Kidney (tissue), 14 donors: Measurements from ENCODE around the gene MAPK7. TPM values are rescaled to one million over a fixed set of nuclear protein-coding genes. Genes with fewer than 3 reads are reported as not detected.

ENCODE experiments used
- DNase-seq, 5 donors: peaks; one replicate each; pipeline ENCODE4 v3.0.0-alpha.2; 2013 to 2020
- FAIRE-seq: peaks from 2 replicates; lab custom pipeline; 2012; peaks lifted over from hg19 to GRCh38; lab: Jason Lieb, UNC
- H3K27ac ChIP-seq, 2 donors: one replicate each; pipeline ENCODE4 v1.7.0; 2013; ENCODE audit warnings: low read depth in 2 of 2, low read length in 2 of 2, inconsistent platforms in 1 of 2
- H3K27me3 ChIP-seq: one replicate; pipeline ENCODE4 v1.7.1; 2013; ENCODE audit warnings: low read length, inconsistent platforms; ENCODE audit not compliant: control insufficient read depth, insufficient read depth
- H3K36me3 ChIP-seq, 3 donors: one replicate each; pipeline versions ENCODE4 v1.7.0 to v1.7.1; 2013; ENCODE audit warnings: low read length in 3 of 3, control low read depth in 1 of 3, inconsistent platforms in 1 of 3; ENCODE audit not compliant: insufficient read depth in 3 of 3, control insufficient read depth in 2 of 3
- H3K4me1 ChIP-seq, 3 donors: one replicate each; pipeline versions ENCODE4 v1.7.0 to v1.7.1; 2013; ENCODE audit warnings: low read length in 3 of 3, inconsistent platforms in 1 of 3, low read depth in 1 of 3; ENCODE audit not compliant: control insufficient read depth in 2 of 3, insufficient read depth in 2 of 3
- H3K4me3 ChIP-seq, 3 donors: one replicate each; pipeline versions ENCODE4 v1.7.0 to v1.8.1; 2013; ENCODE audit warnings: low read length in 3 of 3, control low read depth in 1 of 3, inconsistent platforms in 1 of 3
- H3K9ac ChIP-seq, 3 donors: one replicate each; pipeline versions ENCODE4 v1.7.0 to v1.7.1; 2013; ENCODE audit warnings: low read length in 3 of 3, control low read depth in 1 of 3, inconsistent platforms in 1 of 3
- H3K9me3 ChIP-seq, 3 donors: one replicate each; pipeline versions ENCODE4 v1.7.0 to v1.7.1; 2013; ENCODE audit warnings: low read length in 3 of 3, control low read depth in 1 of 3, inconsistent platforms in 1 of 3; ENCODE audit not compliant: control insufficient read depth in 2 of 3, insufficient read depth in 1 of 3
- intact Hi-C: fragments of 100-400 bp; cut with DNase I; formaldehyde crosslinking; loops from one replicate; pipeline ENCODE4 v1.11.1; 2022
- polyA plus RNA-seq: library from polyadenylated mRNA; stranded (reverse); fragments of 350-450 nt; fragmentation: Illumina TruSeq; extraction: RNeasy Lipid Tissue Mini Kit (QIAGEN cat#74804); gene quantifications from one replicate; pipeline ENCODE4 v1.2.3, GENCODE V29; 2014; ENCODE audit warnings: low read depth, low replicate concordance; ENCODE audit not compliant: insufficient read depth
- total RNA-seq: library from RNA; stranded (reverse); fragmentation: NEBNext Ultra II Directional; extraction: Animal tissue kit (Norgen Biotek cat#: 25700); gene quantifications from one replicate; pipeline ENCODE4 v1.2.1, GENCODE V29; 2021
- TF ChIP-seq, protein P1 (sequence below): IDR thresholded peaks from 3 replicates; pipeline ENCODE4 v1.5.1; 2012; ENCODE audit warnings: mild to moderate bottlenecking, moderate library complexity, borderline replicate concordance; ENCODE audit not compliant: insufficient read depth; ENCODE audit errors: extremely low read depth
- donor health status: control.
- donor health status: control.
- donor health status: control.
- donor health status: control.
- donor health status: control.
- donor health status: DM: yes; HTN: yes; CAD: no.
- donor health status: Normal renal cell carcinoma (clear cell type).

Gene MAPK7
- total and polyA plus RNA-seq, 2 donors from 2014 or later: 7.1 to 36.7 TPM

DNA sequence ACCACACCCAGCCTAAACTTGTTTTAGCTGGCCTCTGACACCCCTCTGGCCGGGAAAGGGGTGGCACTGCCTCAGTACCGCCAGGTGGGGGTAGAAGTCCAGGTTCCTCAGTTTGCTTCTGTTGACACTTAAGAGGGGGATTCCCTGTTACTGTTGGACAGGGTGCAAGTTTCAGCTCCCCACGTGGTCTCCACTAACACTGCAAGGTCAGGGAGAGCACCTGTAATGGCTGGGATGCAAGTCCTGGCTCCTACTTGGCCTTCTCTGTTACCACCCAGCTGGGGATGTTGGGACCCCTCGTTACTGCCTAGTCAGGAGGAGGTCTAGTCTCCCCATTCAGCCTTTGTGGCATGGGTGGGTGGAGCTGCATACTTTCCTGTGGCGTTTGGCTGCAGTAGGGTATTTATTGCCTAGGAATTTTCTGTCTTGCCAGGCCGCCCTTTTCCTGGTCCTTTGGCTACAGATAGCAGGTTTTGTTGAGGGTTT, 19.3 kb downstream of the MAPK7 start:
- Histone ChIP-seq H3K9me3 (no peaks in the 10 kb centered on the region), H3K27ac (no peak overlapping the region), H3K36me3 (no peaks in the 10 kb centered on the region), H3K9ac (no peak overlapping the region), H3K4me3 (no peak overlapping the region), H3K27me3 (no peaks in the 10 kb centered on the region), H3K4me1 (peaks cover 0 to 5% (median 0%) of the 10 kb centered on the region in 3 donors)
- TF ChIP-seq, protein P1, sequence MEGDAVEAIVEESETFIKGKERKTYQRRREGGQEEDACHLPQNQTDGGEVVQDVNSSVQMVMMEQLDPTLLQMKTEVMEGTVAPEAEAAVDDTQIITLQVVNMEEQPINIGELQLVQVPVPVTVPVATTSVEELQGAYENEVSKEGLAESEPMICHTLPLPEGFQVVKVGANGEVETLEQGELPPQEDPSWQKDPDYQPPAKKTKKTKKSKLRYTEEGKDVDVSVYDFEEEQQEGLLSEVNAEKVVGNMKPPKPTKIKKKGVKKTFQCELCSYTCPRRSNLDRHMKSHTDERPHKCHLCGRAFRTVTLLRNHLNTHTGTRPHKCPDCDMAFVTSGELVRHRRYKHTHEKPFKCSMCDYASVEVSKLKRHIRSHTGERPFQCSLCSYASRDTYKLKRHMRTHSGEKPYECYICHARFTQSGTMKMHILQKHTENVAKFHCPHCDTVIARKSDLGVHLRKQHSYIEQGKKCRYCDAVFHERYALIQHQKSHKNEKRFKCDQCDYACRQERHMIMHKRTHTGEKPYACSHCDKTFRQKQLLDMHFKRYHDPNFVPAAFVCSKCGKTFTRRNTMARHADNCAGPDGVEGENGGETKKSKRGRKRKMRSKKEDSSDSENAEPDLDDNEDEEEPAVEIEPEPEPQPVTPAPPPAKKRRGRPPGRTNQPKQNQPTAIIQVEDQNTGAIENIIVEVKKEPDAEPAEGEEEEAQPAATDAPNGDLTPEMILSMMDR: no peak
- FAIRE-seq: no peak
- DNase-seq: peak in 2 of 5 donors; percentile 36 to 57
- intact Hi-C loops: no loop called here

DNA sequence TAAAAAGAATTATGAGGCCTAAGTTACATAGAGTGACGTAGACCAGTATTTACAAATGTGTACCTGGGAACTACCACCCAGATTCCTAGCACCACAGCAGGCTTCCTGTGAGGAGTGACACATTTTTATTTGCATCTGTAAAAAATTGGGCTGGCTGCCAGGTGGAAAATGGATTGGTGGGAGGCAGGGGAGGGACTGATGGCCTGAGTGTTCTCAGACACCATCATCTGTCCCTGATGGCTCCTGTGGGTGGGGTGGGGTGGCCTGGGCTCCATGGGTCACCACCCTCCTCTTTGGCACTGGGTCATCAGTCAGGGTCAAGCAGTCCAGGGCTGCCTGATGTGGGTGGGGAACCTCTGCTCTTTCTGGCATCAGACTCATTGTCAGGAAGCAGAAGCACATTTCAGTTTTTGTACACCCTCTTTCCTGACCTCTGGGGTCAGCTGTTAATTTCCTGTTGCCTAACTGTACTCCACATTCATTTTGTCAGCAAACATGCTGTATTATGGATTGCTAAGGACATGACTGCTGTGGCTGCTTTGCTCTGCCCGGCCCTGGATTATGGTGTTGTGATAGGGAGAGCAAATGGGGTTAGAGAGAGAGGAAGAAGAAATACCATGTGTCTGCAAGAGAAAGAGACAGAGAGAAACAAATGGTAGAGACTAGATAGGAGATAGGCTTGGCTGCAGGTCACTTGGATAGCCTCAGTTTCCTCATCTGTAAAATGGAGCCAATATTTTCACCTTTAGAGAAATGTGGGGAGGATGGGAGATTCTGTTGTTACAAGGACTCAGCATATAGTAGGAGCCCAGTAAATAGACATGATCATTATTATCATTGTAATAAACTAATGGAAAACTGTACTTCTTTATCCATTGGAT, 20.2 kb downstream of the MAPK7 start:
- intact Hi-C loops: no loop called here
- TF ChIP-seq, protein P1: no peak

DNA sequence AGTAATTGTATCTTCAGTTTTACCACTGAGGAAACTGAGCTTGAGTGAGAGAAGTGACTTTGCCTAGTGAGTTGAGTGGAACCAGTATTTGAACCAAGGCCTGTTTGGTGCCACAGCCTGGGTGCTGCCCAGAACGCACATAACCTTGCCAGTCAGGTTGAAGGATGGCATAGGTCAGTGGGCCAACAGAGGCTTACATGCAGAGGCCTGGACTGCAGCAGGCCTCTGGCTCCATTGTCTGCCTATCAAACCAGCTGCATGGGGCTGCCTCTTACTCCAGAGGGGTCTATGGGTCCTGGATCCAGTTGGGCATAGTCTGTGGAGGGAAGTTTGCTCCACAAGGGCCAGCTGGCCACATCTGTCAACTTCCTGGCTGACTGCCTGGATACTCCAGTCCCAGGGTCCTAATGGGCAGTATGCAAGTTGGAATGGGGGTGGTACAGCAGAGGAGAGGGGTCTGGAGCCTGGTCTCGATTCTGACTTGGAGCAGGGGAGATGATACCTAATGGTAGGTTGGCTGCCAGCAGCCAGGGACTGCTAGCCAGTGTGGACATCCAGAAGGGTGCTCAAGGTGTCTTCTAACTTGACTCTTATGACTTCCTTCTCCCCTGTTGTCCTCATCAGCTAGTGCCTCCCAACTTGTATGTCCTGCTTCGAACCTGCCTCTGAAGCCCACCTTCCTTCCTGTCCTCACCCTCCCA, 21.6 kb downstream of the MAPK7 start:
- Histone ChIP-seq H3K4me3 (no peak overlapping the region), H3K27me3 (no peaks in the 10 kb centered on the region), H3K36me3 (no peaks in the 10 kb centered on the region), H3K27ac (no peak overlapping the region), H3K9me3 (no peaks in the 10 kb centered on the region), H3K9ac (no peak overlapping the region), H3K4me1 (peaks cover 0 to 5% (median 0%) of the 10 kb centered on the region in 3 donors)
- DNase-seq: peak in 2 of 5 donors; percentile 39 to 59
- intact Hi-C loops: no loop called here
- no peak for FAIRE-seq
- TF ChIP-seq, protein P1: no peak

More for the DNA sequence above, 20.2 kb downstream of the MAPK7 start:
- H3K4me1 ChIP-seq: peaks cover 0 to 5% (median 0%) of the 10 kb centered on the region in 3 donors
- no peaks in the 10 kb centered on the region for H3K27me3 ChIP-seq
- DNase-seq (peak in 3 of 5 donors; percentile 65 to 91 (median 82)), FAIRE-seq (no peak)
- H3K27ac ChIP-seq: peak overlapping the region; percentile 37 to 74
- no peaks in the 10 kb centered on the region for H3K36me3 ChIP-seq
- H3K9me3 ChIP-seq: no peaks in the 10 kb centered on the region
- H3K9ac ChIP-seq: no peak overlapping the region
- H3K4me3 ChIP-seq: no peak overlapping the region
